HG03469 (cell line): ENCODE measurements around the gene CAPRIN1.
A peak's percentile ranks its signal among the peaks of the same experiment; 100 is the strongest.
"Not testable (repeated sequence)": the region's sequence is repeated elsewhere in the genome, so short reads cannot be mapped to it uniquely, and the experiment has no call there.

Experiments
- ATAC-seq: cut with Tn5 transposase; IDR thresholded peaks from one replicate; pipeline ENCODE4 v1.9.1; 2021; ENCODE audit warnings: mild to moderate bottlenecking, moderate library complexity, moderate number of reproducible peaks; ENCODE audit not compliant: unreplicated experiment

The CAPRIN1 gene

DNA sequence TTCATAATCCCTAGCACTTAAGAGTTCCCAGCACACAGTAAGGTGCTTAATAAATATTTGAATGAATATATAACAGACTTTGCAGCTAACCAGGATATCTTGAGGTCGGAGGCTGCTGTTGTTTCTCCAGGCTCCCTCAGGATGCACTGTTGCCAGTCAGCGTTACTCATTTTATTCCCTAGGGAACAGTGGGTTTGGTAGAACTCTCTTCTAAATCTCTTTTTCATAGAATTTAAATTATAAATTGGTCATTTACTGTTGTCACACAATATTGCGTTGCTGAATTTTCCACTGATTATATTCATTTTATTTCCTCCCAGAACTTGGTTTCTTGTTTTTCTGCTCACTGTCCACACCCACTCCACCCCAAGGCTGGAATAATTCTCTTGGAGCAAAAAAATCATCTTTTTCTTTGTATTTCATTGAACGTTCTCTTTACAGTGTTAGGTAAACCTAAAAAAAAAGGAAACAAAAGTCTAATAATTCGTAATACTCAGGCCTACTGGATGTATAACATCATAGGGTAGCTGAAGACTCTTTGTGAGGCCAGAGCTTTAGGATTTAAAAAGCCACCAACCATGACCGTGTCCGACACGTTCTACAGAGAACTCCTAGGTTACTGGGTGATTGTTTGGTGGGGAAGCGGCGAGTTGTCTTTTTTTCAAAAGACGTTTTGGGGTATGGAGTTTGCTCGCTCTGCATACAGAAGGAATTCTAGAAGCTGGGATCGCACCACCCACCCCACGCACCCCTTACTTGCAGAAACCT lies 766 bp upstream of the CAPRIN1 start:
- ATAC-seq = no peak

DNA sequence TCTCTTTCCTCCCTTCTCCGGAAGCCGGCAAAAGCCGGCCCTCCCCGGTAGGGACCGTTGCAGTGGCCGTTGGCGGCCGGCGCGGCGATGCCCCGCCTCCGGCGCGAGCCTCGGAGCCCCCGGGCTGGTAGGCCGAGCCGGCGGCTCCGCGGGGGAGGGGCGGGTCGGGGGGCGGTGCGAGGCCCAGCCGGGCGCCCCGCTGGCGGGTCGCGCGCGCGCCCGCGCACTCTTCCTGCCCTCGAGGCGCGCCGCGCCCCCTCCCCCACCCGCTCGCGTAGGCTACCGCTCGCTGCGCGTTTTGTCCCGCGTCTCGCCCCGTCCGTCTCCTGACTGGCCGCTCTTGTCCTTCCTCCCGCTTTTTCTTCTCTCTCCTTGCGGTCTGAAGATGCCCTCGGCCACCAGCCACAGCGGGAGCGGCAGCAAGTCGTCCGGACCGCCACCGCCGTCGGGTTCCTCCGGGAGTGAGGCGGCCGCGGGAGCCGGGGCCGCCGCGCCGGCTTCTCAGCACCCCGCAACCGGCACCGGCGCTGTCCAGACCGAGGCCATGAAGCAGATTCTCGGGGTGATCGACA lies 591 bp downstream of the CAPRIN1 start:
- peak; percentile 30 for ATAC-seq

DNA sequence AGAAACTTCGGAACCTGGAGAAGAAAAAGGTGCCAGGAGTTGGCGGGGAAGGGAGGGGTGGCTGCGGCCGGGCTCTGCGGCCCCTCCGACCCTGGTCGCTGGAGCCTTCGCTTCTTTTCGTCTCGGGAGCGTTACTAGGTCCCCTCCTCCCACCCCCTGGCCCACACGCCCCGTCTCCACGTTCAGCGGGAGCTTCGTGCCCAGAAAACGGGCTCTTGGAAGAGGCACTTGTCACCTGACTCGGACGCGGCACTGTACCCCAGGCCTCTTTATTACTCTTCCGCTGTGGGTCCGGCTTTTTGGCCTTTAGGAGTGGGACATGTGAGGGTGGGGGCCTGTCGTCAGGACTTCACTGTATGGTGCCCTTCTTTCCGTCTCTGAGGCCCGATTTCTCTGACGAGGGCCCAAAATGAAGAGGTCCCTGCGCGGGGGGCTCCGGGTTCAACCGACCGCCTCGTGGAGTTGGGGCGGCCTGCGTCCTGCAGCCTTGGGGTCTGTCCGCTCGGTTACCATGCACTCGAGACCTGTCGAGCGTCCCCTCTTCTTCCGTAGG lies 1.2 kb downstream of the CAPRIN1 start:
- ATAC-seq = no peak

DNA sequence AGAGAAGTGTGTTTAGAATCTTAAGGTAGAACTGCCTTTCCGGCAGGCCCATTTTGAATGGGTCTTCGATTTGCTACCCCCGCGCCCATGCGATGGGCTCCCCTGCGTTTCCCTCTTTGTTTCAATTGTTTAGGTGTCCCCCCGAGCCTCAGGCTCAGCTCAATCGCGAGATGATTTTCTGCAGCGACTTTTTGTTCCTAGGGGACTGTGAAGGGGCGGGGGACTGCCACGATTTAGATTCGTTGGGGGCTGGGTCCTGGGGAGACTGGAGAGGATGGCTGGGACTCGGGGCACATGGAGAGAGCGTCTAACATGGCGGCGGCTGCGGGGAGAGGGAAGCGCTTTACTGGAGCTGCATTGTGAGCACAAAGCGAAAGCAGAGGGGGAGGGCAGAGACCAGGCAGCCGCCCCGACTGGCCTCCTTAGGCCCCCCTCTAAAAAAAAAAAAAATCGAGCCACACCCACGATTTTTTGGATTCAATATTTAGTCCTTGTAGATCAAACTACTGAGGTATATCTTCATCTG lies 1.7 kb downstream of the CAPRIN1 start:
- ATAC-seq = no peak

DNA sequence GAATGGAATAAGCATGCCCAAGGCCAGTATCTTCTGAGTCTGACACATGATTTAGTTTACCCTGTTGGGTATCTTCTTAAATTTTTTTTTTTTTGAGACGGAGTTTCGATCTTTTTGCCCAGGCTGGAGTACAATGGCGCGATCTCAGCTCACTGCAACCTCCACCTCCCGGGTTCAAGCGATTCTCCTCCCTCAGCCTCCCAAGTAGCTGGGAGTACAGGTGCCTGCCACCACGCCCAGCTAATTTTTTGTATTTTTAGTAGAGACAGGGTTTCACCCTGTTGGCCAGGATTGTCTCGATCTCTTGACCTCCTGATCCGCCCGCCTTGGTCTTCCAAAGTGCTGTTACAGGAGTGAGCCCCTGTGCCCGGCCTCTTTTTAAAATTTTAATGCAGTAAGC lies 2.8 kb downstream of the CAPRIN1 start:
- ATAC-seq = not testable (repeated sequence)

DNA sequence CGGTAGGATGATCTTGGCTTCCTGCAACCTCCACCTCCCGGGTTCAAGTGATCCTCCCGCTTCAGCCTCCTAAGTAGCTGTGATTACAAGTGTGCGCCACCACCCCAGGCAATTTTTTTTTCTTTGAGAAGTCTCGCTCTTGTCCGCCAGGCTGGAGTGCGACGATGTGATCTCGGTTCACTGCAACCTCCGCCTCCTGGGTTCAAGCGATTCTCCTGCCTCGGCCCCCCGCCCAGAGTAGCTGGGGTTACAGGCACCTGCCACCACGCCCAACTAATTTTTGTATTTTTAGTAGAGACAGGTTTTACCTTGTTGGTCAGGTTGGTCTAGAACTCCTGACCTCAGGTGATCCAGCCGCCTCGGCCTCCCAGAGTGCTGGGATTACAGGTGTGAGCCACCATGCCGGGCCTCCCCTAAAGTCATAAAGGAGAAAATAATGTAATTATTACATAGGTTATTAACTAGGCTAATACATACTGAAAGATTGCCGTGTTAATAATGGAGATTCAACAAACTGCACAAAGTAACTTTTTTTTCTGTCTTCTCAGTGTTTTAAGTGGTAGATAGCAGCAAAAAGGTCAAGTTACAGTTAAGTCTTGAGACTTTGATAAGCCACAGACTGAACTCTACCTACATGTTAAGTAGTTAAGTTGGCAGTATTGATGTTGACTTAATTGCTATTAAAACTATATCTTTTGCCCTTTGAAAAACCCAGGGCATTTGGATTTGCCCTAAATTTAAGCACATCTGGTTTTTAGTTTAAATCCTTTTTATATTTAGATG lies 3.9 kb downstream of the CAPRIN1 start:
- ATAC-seq = no peak

DNA sequence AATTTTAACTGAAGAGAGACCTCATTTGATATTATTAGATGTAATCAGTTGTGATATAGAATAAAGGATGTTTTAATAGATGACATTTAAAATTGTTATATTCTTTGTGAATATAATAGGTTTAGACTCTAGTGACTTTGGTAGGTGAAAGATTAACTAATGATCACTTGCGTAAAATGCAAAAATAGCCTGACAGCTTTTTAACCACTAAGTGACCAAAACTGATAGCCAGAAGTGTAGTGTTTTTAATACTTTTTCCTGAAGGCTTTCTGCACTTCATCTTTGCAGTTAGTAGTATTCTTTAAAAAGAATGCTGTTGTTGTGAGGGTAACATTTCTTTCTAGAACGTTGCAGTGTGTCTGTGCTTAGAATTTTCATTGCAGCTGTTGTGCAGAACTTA lies 5.1 kb downstream of the CAPRIN1 start:
- ATAC-seq = no peak

DNA sequence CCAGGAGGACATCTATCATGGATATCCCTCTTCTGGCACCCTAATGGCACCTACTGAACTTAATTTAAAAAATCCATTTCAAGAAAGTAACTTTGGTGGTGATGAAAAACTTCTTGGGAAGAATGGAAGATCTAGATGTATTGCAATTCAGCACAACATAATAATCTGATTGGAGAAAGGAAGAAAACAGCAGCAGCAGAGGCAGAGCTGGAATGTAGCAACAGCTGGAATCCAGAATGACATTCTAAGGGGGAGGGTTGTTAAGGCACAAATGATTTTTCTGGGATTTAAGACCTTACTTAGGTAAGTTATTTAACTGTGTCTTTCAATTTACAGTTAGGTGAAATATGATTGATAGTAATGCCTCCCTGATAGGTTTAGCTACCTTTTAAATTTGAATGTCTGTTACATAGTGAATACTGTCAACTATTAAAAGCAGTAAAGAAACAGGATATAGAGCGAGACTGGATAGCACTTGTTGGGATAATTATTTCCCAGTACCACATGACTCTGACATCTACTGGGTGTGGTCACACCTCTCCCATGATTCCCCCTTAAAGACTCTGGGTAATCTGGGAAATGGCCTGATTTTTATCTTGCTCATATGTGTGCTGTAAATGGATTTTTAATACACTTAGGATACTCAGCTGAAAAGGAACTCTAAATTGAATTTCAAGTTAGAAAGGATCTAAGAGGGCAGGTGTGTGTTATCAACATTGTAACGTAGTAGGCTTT lies 11.7 kb downstream of the CAPRIN1 start:
- no peak for ATAC-seq

DNA sequence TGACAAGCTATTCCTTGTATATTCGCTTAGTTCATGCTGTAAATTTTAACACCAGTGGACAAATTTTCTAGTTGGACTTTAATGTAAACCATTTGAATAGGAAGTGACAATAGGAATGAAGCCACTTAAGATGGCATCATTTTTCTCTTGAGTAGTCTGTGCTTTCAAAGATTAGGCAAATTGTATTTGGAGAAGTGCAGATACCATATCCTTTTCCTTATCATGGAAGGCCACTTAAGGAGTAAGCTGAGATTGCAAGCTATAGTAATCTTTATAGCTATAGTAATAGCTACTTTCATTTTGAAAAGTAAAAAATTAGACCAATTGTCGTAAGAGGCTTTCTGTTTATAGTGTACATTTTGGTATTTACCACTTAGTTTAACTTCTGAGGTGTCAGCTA lies 12.8 kb downstream of the CAPRIN1 start:
- ATAC-seq = no peak

DNA sequence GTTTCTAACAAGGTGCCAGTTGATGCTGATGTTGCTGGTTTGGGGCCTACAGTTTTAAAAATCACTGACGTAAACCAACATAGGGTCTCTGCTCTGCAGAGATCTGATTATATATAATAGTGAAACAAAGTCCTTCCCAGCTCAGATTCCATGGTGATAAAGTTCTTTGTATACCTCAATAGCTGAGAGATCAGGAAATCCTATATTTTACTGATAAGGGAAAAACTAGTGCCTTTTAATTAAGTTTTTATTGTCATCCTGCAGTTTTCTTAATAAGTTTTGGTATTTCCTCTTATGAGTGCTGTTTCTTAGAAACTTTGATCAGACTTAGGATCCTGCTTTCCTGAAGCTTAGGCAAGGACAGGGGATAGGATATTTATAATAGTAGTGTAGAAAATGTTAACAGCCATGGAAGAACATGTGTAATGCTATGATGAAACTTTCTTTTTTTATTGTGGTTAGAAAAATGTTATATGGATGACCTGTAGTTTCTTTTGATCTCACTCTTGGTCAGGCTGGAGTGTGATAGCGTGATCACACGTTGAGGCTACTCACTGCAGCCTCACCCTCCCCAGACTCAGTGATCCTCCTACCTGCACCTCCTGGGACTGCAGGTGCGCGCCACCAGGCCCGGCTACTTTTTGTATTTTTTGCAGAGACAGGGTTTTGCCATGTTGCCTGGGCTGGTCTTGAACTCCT lies 14.1 kb downstream of the CAPRIN1 start:
- ATAC-seq = no peak

DNA sequence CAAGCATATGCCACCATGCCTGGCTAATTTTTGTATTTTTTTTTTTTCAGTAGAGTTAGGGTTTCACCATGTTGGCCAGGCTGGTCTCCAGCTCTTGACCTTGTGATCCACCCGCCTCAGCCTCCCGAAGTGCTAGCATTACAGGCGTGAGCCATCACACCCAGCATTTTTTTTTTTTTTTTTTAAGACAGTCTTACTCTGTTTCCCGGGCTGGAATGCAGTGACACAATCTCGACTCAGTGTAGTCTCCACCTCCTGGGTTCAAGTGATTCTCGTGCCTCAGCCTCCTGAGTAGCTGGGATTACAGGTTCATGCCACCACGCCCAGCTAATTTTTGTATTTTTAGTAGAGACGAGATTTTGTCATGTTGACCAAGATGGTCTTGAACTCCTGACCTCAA lies 15.2 kb downstream of the CAPRIN1 start:
- not testable (repeated sequence) for ATAC-seq

DNA sequence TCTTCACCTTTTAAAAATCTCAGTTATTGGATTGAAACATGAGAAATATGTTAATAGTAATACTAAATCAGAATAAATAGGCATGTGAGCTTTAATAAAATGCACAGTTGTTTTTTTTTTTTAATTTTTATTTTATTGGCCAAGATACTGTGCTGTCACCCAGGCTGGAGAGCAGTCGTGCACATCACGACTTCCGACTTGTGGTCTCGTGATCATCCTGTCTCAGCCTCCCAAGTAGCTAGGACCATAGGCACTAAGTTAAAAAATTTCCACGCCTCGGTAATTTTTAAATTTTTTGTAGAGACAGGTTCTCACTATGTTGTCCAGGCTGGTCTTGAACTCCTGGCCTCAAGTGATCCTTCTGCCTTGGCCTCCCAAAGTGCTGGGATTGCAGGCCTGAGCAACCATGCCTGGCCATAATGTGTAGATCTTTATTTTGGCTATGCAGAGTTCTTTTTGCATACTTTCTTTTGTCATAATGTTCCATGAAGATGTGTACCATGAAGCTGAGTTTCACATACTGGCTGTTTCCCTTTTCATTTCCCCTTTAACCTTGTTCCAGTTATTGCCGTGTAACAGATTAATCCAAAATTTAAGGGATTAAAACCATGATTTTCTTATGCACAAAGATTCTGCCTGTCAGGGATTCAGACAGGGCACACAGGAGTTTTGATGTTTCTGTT lies 16.0 kb downstream of the CAPRIN1 start:
- ATAC-seq = no peak

DNA sequence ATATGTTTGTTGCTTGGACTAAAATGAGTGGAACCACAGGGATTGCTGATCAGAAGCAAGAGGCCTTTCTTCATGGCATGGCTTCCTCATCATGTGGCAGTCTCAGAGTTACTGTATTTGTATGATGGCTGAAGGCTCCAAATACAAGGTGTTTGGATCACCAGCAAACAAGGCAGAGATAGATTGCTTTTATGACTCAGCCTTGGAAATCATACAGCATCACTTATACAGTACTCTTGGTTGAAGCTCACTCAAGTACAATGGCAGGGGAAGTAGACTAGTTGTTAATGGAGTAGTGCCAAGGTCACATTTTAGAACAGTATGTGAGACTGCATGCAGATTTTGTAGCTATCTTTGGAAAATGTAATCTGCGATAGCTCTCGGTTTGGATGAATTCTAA lies 16.6 kb downstream of the CAPRIN1 start:
- ATAC-seq = no peak

DNA sequence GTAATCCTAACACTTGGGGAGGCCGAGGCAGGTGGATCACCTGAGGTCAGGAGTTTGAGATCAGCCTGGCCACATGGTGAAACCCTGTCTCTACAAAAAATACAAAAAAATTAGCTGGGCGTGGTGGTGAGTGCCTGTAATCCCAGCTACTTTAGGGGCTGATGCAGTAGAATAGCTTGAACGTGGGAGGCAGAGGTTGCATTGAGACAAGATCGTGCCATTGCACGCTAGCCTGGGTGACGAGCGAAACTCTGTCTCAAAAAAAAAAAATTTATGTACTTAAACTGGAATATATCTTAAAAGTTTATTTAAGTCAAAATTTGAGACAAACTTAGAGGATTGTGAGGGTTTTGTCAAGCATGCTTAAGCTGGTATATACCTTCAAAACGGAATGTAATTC lies 19.8 kb downstream of the CAPRIN1 start:
- not testable (repeated sequence) for ATAC-seq

DNA sequence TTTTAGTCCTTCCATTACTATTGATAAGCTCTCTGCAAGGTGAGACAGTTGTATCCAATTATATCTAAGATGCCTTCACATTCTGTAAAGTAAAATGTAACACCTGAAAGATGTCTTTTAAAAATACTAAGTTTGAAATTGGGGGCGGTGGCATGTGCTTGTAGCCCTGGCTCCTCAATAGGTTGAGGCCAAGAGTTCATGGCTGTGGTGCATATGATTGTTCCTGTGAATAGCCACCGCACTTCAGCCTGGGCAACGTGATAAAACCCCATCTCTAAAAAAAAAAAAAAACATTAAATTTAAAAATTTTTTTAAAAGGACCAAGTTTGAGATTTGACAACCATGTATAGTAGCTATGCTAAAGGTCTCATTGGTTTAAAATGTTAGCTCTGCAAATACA lies 20.5 kb downstream of the CAPRIN1 start:
- ATAC-seq = no peak

DNA sequence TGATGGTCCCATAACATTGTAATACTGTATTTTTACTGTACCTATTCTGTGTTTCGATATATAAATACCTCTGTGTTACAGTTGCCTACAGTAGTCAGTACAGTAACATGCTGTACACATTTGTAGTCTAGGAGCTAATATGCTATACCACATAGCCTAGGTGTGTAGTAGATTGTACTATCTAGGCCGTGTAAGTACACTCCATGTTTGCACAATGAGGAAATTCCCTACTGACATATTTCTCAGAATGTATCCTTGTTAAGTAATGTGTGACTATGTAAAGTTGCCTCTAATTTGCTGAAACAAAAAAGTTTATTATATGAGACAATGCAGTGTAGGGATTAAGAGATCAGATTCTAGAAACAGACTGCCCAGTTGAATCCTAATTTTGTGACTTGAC lies 21.3 kb downstream of the CAPRIN1 start:
- ATAC-seq = no peak

DNA sequence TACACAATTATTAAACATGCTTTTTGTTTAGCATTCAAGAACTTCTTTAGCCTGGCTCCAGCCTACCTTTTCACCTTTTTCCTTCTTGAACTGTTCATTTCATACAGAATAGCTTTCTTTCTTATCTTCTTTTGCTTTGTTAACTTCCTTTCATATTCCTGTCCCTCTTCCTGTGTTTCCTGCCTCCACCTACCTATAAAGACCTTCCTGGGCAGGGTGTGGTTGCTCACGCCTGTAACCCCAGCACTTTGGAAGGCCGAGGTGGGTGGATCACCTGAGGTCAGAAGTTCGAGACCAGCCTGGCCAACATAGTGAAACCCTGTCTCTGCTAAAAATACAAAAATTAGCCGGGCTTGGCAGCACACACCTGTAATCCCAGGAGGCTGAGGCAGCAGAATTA lies 22.9 kb downstream of the CAPRIN1 start:
- ATAC-seq = no peak

DNA sequence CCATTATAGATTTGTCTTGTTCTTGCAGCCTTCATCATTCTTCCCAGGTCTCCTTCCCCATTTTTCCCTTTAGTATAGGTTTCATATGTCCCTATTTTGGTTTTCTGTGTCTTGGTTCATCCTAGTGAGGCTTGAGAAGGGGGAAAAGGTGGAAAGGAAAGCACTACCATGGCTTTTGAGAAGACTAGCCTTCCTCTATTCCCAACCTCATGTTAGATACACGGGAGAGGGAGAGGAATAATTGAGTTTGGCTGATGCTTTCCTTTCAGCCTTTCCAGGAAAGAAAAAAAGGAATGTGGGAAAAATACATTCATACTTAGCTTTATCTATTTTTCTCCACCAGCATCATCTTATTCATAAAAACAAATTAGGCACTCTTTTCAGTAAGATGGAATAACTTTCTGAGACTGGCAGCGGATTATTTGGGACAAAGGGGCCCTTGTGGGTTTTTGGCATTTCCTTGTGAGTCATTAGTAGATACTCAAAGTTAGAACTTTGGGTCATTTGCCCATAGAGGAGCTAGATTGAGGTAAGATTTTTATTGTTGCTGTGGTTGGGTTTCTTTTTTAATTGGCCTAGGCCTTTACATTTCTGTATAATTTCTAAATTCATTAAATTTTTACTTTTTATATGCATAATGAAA lies 23.8 kb downstream of the CAPRIN1 start:
- no peak for ATAC-seq

DNA sequence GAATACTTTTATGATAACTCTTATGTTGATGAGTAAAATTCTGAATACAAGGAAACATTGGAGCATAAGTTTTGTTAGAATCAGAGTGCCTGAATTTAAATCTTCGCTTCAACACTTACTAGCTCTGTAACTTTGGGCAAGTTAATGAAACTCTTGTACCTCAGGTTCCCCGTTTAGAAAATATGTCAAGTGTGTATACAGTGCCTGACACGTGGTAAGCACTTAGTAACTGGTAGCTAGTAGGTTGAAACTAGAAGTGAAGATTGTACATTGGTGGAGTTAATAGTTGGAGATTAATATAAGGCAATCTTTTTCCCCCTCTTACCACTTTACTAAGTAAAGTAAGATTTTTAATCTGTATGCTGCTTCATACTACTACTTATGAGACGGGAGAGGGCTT lies 29.1 kb downstream of the CAPRIN1 start:
- ATAC-seq = no peak
